KMS-11 (cell line): ENCODE measurements around the gene SMPD3.

Source experiments
- H2AFZ ChIP-seq: fragments of 200-600 bp; sonication (generic); 2 replicates; pipeline ENCODE4 v1.6.1; 2016; ENCODE audit warnings: antibody characterized with exemption, mixed run types, low read depth
- H3K27ac ChIP-seq: fragments of 200-600 bp; sonication (generic); 2 replicates; pipeline ENCODE4 v1.6.1; 2016; ENCODE audit warnings: mild to moderate bottlenecking, mixed run types
- H3K27me3 ChIP-seq: fragments of 200-600 bp; sonication (generic); 2 replicates; pipeline ENCODE4 v1.6.1; 2017; ENCODE audit warnings: mild to moderate bottlenecking, low read depth, mixed run types, moderate library complexity; ENCODE audit not compliant: insufficient read depth
- H3K36me3 ChIP-seq: fragments of 200-600 bp; sonication (generic); 2 replicates; pipeline ENCODE4 v1.6.1; 2017; ENCODE audit warnings: mild to moderate bottlenecking, mixed run types; ENCODE audit not compliant: insufficient read depth
- H3K4me1 ChIP-seq: fragments of 200-600 bp; sonication (generic); 2 replicates; pipeline ENCODE4 v1.6.1; 2016; ENCODE audit warnings: mild to moderate bottlenecking, low read depth, mixed run types; ENCODE audit not compliant: poor library complexity, severe bottlenecking
- H3K4me2 ChIP-seq: fragments of 200-600 bp; sonication (generic); 2 replicates; pipeline ENCODE4 v1.7.0; 2016; ENCODE audit warnings: mild to moderate bottlenecking, mixed run types
- H3K4me3 ChIP-seq: fragments of 200-600 bp; sonication (generic); IDR thresholded peaks from 2 replicates; pipeline ENCODE4 v1.6.1; 2017; ENCODE audit warnings: low read depth, low read length, mixed read lengths; ENCODE audit not compliant: insufficient read depth
- H3K79me2 ChIP-seq: fragments of 200-600 bp; sonication (generic); 2 replicates; pipeline ENCODE4 v1.6.1; 2016; ENCODE audit warnings: low read depth, mixed run types; ENCODE audit not compliant: insufficient read depth
- H3K9ac ChIP-seq: fragments of 200-600 bp; sonication (generic); 2 replicates; pipeline ENCODE4 v1.6.1; 2016; ENCODE audit warnings: mild to moderate bottlenecking, mixed run types
- H4K20me1 ChIP-seq: fragments of 200-600 bp; sonication (generic); 2 replicates; pipeline ENCODE4 v1.6.1; 2016; ENCODE audit warnings: mild to moderate bottlenecking, mixed run types; ENCODE audit not compliant: insufficient read depth
- TF ChIP-seq, protein P1 (sequence below): fragments of 200-600 bp; sonication (generic); conservative IDR thresholded peaks from 2 replicates; pipeline ENCODE4 v1.6.1; 2017; ENCODE audit warnings: low read depth, mild to moderate bottlenecking, antibody characterized with exemption, low read length, moderate library complexity, mixed read lengths

SMPD3 gene

DNA sequence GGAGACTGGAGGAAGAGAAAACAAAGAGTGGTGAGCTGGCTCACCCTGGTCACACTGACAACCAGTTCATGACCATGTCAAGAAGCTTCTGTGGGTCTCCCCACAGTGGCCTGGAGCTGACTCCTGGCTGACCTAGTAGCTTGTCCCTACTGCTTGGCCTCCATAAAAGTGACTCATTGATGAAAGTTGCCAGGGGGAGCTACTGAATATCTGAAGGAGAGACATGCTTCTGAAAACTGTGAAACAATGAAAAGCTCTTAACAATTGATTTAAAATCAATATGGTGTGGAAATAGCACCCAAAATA, 22.0 kb downstream of the SMPD3 start:
- Histone ChIP-seq H2AFZ (no peak overlapping the region), H3K4me3 (no peak overlapping the region), H3K4me1 (no peaks in the 10 kb centered on the region), H3K27ac (no peak overlapping the region), H3K4me2 (no peak overlapping the region), H3K9ac (no peak overlapping the region), H3K79me2 (no peaks in the 10 kb centered on the region), H3K36me3 (no peaks in the 10 kb centered on the region), H4K20me1 (no peaks in the 10 kb centered on the region), H3K27me3 (no peaks in the 10 kb centered on the region)
- TF ChIP-seq, protein P1, sequence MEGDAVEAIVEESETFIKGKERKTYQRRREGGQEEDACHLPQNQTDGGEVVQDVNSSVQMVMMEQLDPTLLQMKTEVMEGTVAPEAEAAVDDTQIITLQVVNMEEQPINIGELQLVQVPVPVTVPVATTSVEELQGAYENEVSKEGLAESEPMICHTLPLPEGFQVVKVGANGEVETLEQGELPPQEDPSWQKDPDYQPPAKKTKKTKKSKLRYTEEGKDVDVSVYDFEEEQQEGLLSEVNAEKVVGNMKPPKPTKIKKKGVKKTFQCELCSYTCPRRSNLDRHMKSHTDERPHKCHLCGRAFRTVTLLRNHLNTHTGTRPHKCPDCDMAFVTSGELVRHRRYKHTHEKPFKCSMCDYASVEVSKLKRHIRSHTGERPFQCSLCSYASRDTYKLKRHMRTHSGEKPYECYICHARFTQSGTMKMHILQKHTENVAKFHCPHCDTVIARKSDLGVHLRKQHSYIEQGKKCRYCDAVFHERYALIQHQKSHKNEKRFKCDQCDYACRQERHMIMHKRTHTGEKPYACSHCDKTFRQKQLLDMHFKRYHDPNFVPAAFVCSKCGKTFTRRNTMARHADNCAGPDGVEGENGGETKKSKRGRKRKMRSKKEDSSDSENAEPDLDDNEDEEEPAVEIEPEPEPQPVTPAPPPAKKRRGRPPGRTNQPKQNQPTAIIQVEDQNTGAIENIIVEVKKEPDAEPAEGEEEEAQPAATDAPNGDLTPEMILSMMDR, result no peak

DNA sequence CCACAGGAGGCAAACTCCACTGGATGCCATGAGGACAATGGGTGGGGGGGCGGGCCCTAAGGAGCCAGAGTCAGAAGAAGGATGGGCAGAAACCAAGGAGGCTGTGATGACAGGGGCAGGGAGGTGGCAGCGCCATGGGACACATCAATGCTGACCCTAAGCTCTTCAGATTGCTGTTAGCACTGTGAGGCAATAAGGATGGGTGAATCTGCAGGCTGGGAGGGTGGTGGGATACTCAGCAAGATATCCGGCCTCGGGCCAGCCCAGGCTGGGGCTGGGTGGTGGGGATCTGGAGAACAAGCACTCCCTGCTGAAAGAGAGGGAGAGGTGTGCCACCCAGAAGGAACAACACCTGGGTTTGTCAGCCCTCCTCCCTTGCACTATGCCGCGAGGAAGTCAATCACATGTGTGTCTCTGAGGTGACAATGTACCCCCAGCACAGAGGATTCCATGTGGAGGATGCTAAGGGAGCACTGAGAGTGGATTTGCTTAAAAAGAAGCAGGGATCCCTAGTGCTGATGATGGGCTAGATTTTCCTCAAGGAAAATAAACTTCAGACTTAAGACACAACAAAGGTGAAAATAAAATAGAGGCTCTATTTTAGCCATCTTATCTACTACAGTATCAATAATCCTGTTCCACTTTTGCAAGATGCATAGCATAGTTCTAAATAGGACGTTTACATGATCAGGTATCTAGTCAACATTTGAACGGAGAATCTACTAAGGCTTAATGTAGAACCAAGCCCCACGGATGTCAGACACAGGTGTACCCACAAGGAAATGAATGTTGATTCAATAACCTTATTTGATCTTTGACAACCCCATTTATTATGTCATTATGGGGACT, 22.6 kb downstream of the SMPD3 start:
- no peak overlapping the region for H3K9ac ChIP-seq
- H3K4me2 ChIP-seq, result no peak overlapping the region
- no peak overlapping the region for H2AFZ ChIP-seq
- H4K20me1 ChIP-seq, result no peaks in the 10 kb centered on the region
- no peak overlapping the region for H3K4me3 ChIP-seq
- no peaks in the 10 kb centered on the region for H3K4me1 ChIP-seq
- H3K27ac ChIP-seq, result no peak overlapping the region
- TF ChIP-seq, protein P1, result no peak
- H3K36me3 ChIP-seq, result no peaks in the 10 kb centered on the region
- no peaks in the 10 kb centered on the region for H3K27me3 ChIP-seq
- no peaks in the 10 kb centered on the region for H3K79me2 ChIP-seq

DNA sequence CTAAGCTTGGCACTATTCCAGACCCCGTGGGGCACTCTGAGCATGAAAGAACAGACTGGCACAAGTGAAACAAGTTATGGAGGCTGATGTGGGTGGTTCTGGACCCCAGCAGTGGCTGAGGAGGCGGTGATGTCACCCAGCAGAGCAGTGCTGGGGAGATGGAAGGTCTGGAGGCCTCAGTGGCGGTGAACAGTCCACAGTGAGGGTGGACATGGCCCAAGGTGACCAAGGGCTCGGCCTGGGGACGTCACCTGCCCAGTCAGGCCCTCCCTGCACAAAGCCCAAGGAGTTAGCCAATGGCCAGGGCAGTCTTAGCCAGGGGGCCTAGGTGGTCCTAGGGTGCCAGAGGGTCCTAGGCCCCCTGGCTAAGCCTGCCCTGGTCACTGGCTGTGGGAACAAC, 24.5 kb downstream of the SMPD3 start:
- Histone ChIP-seq H3K36me3 (no peaks in the 10 kb centered on the region), H3K79me2 (no peaks in the 10 kb centered on the region), H2AFZ (no peak overlapping the region), H3K4me2 (no peak overlapping the region), H3K4me1 (peaks cover 9% of the 10 kb centered on the region), H3K9ac (no peak overlapping the region), H3K27me3 (no peaks in the 10 kb centered on the region), H3K27ac (no peak overlapping the region), H3K4me3 (no peak overlapping the region), H4K20me1 (no peaks in the 10 kb centered on the region)
- TF ChIP-seq, protein P1, result no peak

DNA sequence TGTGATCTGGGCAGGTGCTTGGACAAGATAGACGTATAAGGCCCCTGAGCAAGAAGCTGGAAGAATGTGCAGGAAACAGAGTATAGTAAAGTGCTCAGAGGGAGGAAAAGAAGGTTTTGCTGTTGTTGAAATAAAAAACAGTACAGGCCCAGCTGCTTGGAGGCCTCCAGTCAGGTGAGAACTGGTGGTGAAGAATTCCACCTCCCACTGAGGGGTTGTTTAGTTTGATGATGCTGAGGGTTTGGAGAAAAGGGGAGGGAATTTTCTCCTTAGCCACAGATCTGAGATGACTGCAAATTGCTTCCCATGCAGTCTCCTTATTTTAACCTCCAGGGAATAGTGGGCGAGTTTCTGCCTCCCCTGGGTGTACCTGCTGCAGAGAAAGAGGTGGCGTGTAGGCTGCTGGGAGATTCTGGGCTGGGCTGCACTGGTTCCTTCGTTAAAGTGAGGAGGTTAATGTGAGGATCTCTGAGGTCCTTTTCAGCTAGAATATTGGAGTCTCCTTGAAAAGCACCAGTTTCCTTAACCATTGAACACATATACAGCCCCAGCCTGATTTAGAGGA, 25.8 kb downstream of the SMPD3 start:
- TF ChIP-seq, protein P1, result no peak
- H3K9ac ChIP-seq, result no peak overlapping the region
- H3K79me2 ChIP-seq, result no peaks in the 10 kb centered on the region
- no peak overlapping the region for H3K27ac ChIP-seq
- peaks cover 20% of the 10 kb centered on the region for H3K4me1 ChIP-seq
- no peaks in the 10 kb centered on the region for H3K27me3 ChIP-seq
- no peak overlapping the region for H3K4me3 ChIP-seq
- H4K20me1 ChIP-seq, result no peaks in the 10 kb centered on the region
- H3K4me2 ChIP-seq, result no peak overlapping the region
- H2AFZ ChIP-seq, result no peak overlapping the region
- no peaks in the 10 kb centered on the region for H3K36me3 ChIP-seq
